Astrocyte (in vitro differentiated cells and primary cell): ENCODE results near the gene IMPDH2. TPM values are rescaled to one million over a fixed set of nuclear protein-coding genes. Genes with fewer than 3 reads are reported as not detected.

Experiments
- DNase-seq: peaks from one replicate; pipeline ENCODE4 v3.0.0-alpha.2; 2010; ENCODE audit warnings: low read depth
- FAIRE-seq: peaks from 2 replicates; lab custom pipeline; 2011; peaks lifted over from hg19 to GRCh38; lab: Jason Lieb, UNC
- H2AFZ ChIP-seq: 2 replicates; pipeline ENCODE4 v1.6.0; 2012; ENCODE audit warnings: low read depth, low read length, inconsistent platforms
- H3K27ac ChIP-seq: 2 replicates; pipeline ENCODE4 v1.5.1; 2011; ENCODE audit warnings: low read depth, low read length, inconsistent platforms
- H3K27me3 ChIP-seq: 2 replicates; pipeline ENCODE4 v1.6.0; 2011; ENCODE audit warnings: low read length, inconsistent platforms; ENCODE audit not compliant: insufficient read depth
- H3K36me3 ChIP-seq: 2 replicates; pipeline ENCODE4 v1.5.1; 2011; ENCODE audit warnings: low read length, inconsistent platforms; ENCODE audit not compliant: insufficient read depth
- H3K4me1 ChIP-seq: 2 replicates; pipeline ENCODE4 v1.5.1; 2011; ENCODE audit warnings: low read length, inconsistent platforms; ENCODE audit not compliant: insufficient read depth
- H3K4me2 ChIP-seq: 2 replicates; pipeline ENCODE4 v1.6.0; 2012; ENCODE audit warnings: low read length, inconsistent platforms
- H3K4me3 ChIP-seq: 2 replicates; pipeline ENCODE4 v1.5.1; 2011; ENCODE audit warnings: low read depth, mild to moderate bottlenecking, low read length, inconsistent platforms; ENCODE audit not compliant: insufficient read depth
- H3K79me2 ChIP-seq: 2 replicates; pipeline ENCODE4 v1.6.0; 2012; ENCODE audit warnings: mild to moderate bottlenecking, low read length, inconsistent platforms; ENCODE audit not compliant: insufficient read depth
- H3K9ac ChIP-seq: 2 replicates; pipeline ENCODE4 v1.6.0; 2012; ENCODE audit warnings: mild to moderate bottlenecking, low read length, inconsistent platforms
- H3K9me3 ChIP-seq: 2 replicates; pipeline ENCODE4 v1.5.1; 2012; ENCODE audit warnings: low read depth, mild to moderate bottlenecking, low read length, inconsistent platforms; ENCODE audit not compliant: insufficient read depth
- H4K20me1 ChIP-seq: 2 replicates; pipeline ENCODE4 v1.6.0; 2012; ENCODE audit warnings: low read length, inconsistent platforms; ENCODE audit not compliant: insufficient read depth
- H3K27ac Mint-ChIP-seq: one replicate; pipeline ENCODE4 v1.8.0; 2021; ENCODE audit warnings: mild to moderate bottlenecking, mixed read lengths; ENCODE audit not compliant: unreplicated experiment
- H3K27me3 Mint-ChIP-seq: one replicate; pipeline ENCODE4 v1.8.0; 2021; ENCODE audit warnings: low read depth, mixed read lengths; ENCODE audit not compliant: unreplicated experiment
- H3K36me3 Mint-ChIP-seq: one replicate; pipeline ENCODE4 v1.8.0; 2021; ENCODE audit warnings: low read depth, mixed read lengths; ENCODE audit not compliant: unreplicated experiment
- H3K4me1 Mint-ChIP-seq: one replicate; pipeline ENCODE4 v1.8.0; 2021; ENCODE audit warnings: low read depth, mixed read lengths; ENCODE audit not compliant: unreplicated experiment
- H3K4me3 Mint-ChIP-seq: one replicate; pipeline ENCODE4 v1.8.0; 2021; ENCODE audit warnings: mild to moderate bottlenecking, moderate library complexity, mixed read lengths; ENCODE audit not compliant: unreplicated experiment
- H3K9me3 Mint-ChIP-seq: one replicate; pipeline ENCODE4 v1.8.0; 2021; ENCODE audit warnings: mild to moderate bottlenecking, mixed read lengths; ENCODE audit not compliant: unreplicated experiment
- EZH2 ChIP-seq: IDR thresholded peaks from 2 replicates; pipeline ENCODE4 v1.6.1; 2012; ENCODE audit warnings: mild to moderate bottlenecking, low read length, inconsistent platforms; ENCODE audit not compliant: insufficient read depth
- total RNA-seq: library from RNA; stranded (reverse); gene quantifications from 2 replicates; pipeline ENCODE4 v1.2.1, GENCODE V29; 2021
- TF ChIP-seq, protein P1 (sequence below): IDR thresholded peaks from 2 replicates; pipeline ENCODE4 v1.5.1; 2011; ENCODE audit warnings: low read depth, mild to moderate bottlenecking, inconsistent platforms, low read length, moderate library complexity; ENCODE audit not compliant: insufficient read depth

Gene IMPDH2
- total RNA-seq, 1 donor from 2014 or later: 119 TPM

- TF ChIP-seq EZH2: no peak
- TF ChIP-seq, protein P1, sequence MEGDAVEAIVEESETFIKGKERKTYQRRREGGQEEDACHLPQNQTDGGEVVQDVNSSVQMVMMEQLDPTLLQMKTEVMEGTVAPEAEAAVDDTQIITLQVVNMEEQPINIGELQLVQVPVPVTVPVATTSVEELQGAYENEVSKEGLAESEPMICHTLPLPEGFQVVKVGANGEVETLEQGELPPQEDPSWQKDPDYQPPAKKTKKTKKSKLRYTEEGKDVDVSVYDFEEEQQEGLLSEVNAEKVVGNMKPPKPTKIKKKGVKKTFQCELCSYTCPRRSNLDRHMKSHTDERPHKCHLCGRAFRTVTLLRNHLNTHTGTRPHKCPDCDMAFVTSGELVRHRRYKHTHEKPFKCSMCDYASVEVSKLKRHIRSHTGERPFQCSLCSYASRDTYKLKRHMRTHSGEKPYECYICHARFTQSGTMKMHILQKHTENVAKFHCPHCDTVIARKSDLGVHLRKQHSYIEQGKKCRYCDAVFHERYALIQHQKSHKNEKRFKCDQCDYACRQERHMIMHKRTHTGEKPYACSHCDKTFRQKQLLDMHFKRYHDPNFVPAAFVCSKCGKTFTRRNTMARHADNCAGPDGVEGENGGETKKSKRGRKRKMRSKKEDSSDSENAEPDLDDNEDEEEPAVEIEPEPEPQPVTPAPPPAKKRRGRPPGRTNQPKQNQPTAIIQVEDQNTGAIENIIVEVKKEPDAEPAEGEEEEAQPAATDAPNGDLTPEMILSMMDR: no peak
- Histone ChIP-seq H4K20me1 (peaks cover 5% of the 10 kb centered on the region), H2AFZ (no peak overlapping the region), H3K4me3 (no peak overlapping the region), H3K4me2 (no peak overlapping the region), H3K36me3 (peaks cover 2% of the 10 kb centered on the region), H3K4me1 (no peaks in the 10 kb centered on the region), H3K27ac (no peak overlapping the region), H3K9ac (no peak overlapping the region), H3K9me3 (no peaks in the 10 kb centered on the region), H3K27me3 (no peaks in the 10 kb centered on the region), H3K79me2 (peaks cover 12% of the 10 kb centered on the region)
- Mint-ChIP-seq H3K4me3 (no peak overlapping the region), H3K27ac (no peak overlapping the region), H3K9me3 (no peaks in the 10 kb centered on the region), H3K4me1 (no peaks in the 10 kb centered on the region), H3K27me3 (no peaks in the 10 kb centered on the region), H3K36me3 (peaks cover 10% of the 10 kb centered on the region)
- FAIRE-seq (no peak), DNase-seq (no peak)
These were observed 32.0 kb downstream of the IMPDH2 start for GRCh38 chr3:48997102-48997635.

- Mint-ChIP-seq H3K27me3 (no peaks in the 10 kb centered on the region), H3K4me1 (peaks cover 5% of the 10 kb centered on the region), H3K36me3 (peaks cover 10% of the 10 kb centered on the region), H3K27ac (no peak overlapping the region), H3K4me3 (no peak overlapping the region), H3K9me3 (no peaks in the 10 kb centered on the region)
- Histone ChIP-seq H3K27me3 (no peaks in the 10 kb centered on the region), H3K9ac (no peak overlapping the region), H3K4me1 (peaks cover 2% of the 10 kb centered on the region), H4K20me1 (peaks cover 7% of the 10 kb centered on the region), H3K79me2 (peaks cover 16% of the 10 kb centered on the region), H3K4me3 (no peak overlapping the region), H3K27ac (no peak overlapping the region), H3K9me3 (no peaks in the 10 kb centered on the region), H2AFZ (no peak overlapping the region), H3K4me2 (no peak overlapping the region), H3K36me3 (peaks cover 2% of the 10 kb centered on the region)
- DNase-seq (no peak), FAIRE-seq (no peak)
- TF ChIP-seq, protein P1: no peak
- TF ChIP-seq EZH2: no peak
These were observed 32.6 kb downstream of the IMPDH2 start for GRCh38 chr3:48996640-48997039.

DNA sequence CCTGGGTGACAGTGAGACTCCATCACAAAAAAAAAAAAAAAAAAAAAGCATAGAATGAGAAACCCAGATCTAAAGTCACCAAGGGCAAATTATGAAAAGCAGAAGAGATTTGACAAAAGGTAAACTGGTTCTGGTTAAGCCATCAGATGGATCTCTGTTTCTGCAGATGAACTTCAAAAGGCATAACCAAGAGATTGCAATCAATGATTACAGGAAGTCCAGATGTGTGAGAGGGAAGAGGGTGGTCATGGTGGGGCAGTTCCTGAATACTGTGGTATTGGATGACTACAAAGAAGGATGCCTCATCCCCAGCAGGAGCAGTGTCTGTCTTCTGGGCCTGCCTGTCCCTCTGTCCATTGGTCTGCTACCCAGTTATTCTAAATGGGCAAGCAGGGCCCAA, 35.4 kb downstream of the IMPDH2 start:
- FAIRE-seq (no peak), DNase-seq (no peak)
- Mint-ChIP-seq H3K27ac (no peak overlapping the region), H3K4me1 (peaks cover 17% of the 10 kb centered on the region), H3K27me3 (no peaks in the 10 kb centered on the region), H3K36me3 (peaks cover 4% of the 10 kb centered on the region), H3K9me3 (no peaks in the 10 kb centered on the region), H3K4me3 (no peak overlapping the region)
- Histone ChIP-seq H3K4me1 (peaks cover 23% of the 10 kb centered on the region), H3K9ac (no peak overlapping the region), H3K4me3 (no peak overlapping the region), H3K27ac (no peak overlapping the region), H4K20me1 (peaks cover 14% of the 10 kb centered on the region), H3K4me2 (no peak overlapping the region), H3K27me3 (no peaks in the 10 kb centered on the region), H3K79me2 (peaks cover 32% of the 10 kb centered on the region), H2AFZ (no peak overlapping the region), H3K36me3 (peaks cover 2% of the 10 kb centered on the region), H3K9me3 (no peaks in the 10 kb centered on the region)
- no peak for TF ChIP-seq EZH2
- TF ChIP-seq, protein P1: no peak
